Measurements from ENCODE around the gene TRIAP1. TPM values are rescaled to one million over a fixed set of nuclear protein-coding genes. Genes with fewer than 3 reads are reported as not detected.
A peak's percentile ranks its signal among the peaks of the same experiment; 100 is the strongest.

TRIAP1 gene
- total RNA-seq, 1 donor from 2014 or later: 38.1 TPM

DNA sequence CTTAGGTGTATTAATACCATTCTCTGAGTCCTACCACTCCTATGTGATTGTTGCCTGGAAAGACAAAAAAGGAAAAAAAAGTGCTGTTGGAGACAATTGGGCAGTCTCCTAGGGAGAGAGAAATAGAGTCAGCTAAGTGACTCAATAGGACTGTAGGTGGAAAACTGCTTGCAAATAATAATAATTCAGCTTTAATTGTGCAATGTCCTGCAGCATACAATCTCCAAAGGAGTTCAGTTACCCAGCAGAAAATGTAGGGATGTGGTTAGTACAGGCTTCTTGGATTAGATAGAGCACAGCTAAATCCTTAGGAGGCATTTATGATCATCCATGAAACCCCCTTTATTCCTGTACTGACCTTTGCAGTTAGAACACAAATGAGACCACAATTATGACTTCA lies 26.3 kb upstream of the TRIAP1 start:
- H3K27me3 Mint-ChIP-seq (ENCODE audit: low read depth): peaks cover 4% of the 10 kb centered on the region
- H3K27ac Mint-ChIP-seq (ENCODE audit: unreplicated experiment): no peak overlapping the region
- peaks cover under 1% of the 10 kb centered on the region for H3K36me3 Mint-ChIP-seq (ENCODE audit: low read depth)
- peak overlapping the region; percentile 4 for H3K4me3 Mint-ChIP-seq
- H3K4me1 Mint-ChIP-seq: peaks cover 43% of the 10 kb centered on the region
- no peaks in the 10 kb centered on the region for H3K9me3 Mint-ChIP-seq
- TF ChIP-seq, protein P1, sequence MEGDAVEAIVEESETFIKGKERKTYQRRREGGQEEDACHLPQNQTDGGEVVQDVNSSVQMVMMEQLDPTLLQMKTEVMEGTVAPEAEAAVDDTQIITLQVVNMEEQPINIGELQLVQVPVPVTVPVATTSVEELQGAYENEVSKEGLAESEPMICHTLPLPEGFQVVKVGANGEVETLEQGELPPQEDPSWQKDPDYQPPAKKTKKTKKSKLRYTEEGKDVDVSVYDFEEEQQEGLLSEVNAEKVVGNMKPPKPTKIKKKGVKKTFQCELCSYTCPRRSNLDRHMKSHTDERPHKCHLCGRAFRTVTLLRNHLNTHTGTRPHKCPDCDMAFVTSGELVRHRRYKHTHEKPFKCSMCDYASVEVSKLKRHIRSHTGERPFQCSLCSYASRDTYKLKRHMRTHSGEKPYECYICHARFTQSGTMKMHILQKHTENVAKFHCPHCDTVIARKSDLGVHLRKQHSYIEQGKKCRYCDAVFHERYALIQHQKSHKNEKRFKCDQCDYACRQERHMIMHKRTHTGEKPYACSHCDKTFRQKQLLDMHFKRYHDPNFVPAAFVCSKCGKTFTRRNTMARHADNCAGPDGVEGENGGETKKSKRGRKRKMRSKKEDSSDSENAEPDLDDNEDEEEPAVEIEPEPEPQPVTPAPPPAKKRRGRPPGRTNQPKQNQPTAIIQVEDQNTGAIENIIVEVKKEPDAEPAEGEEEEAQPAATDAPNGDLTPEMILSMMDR (conservative IDR thresholded peaks at IDR 0.05): no peak
- DNase-seq (ENCODE audit: low read depth, low spot score): no peak

DNA sequence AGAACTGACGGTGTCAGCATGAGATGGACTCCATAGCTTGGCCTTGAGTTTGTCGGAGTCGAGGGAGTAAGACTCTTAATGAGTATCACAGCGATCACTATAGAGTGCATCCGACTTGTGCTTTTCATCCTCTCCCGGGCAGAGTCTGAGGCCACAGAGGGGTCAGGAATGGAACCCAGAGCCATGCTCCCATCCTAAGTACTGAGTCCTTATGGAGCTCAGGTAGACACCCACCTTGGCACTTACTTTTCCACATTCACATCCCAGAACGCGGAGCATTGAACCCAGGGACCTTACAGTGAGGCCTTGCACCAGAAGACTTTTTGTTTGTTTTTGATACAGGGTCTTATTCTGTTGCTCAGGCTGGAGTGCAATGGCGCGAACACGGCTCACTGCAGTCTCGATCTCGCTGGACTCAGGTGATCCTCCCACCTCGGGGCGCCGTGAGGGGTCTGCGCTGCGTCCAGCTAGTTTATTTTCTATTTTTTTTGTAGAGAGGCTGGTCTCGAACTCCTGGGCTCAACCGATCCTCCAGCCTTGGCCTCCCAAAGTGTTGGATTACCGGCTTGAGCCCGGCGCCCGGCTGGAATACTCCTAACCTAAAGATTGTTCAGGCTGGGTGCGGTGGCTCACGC lies 24.1 kb upstream of the TRIAP1 start:
- Mint-ChIP-seq H3K36me3 (ENCODE audit: low read depth) (peaks cover 7% of the 10 kb centered on the region), H3K27me3 (ENCODE audit: low read depth) (peaks cover 4% of the 10 kb centered on the region), H3K9me3 (no peaks in the 10 kb centered on the region), H3K27ac (ENCODE audit: unreplicated experiment) (peak overlapping the region; percentile 99), H3K4me1 (peaks cover 50% of the 10 kb centered on the region), H3K4me3 (peak overlapping the region; percentile 99)
- DNase-seq (ENCODE audit: low read depth, low spot score): no peak
- TF ChIP-seq, protein P1 (conservative IDR thresholded peaks at IDR 0.05): no peak

DNA sequence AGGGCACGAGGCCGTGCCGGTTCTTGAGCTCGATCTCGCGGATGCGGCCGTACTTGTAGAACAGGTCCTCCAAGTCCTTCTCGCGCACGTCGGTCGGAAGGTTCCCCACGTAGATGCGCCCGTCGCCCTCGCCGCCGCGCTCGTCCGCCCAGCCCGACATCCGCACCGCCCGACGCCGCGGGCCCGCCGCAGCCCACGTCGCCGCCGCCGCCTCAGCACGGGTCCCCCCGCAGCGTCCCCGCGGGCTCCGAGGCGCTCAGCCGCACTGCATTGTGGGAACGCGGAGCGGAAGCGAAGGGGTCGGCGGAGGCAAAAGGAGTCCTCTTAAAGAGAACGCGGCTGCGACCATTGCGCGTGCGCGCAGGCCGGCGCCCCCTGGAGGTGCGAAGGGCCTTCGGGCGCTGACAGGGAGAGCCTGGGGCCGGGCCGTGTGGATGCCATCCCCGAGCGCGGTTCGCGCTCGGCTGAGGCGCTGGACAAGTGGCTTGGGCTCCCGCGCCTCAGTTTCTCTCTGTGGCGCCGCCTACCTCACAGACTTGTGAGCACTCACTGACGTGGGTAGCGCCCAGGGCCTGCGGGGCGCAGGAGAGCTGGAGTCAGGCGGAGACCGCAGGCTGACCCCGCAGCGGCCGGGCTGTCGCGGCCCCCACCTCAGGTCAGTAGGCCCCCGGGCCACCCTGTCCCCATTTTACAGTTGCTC lies 23.4 kb upstream of the TRIAP1 start, which contains the start of gene SRSF9:
TSS of gene SRSF9 (minus strand) at position 299 of the 700 bp plus-strand sequence. CDS start at position 160, 139 bp downstream.
- Mint-ChIP-seq H3K4me1 (peaks cover 46% of the 10 kb centered on the region), H3K27me3 (ENCODE audit: low read depth) (peaks cover 4% of the 10 kb centered on the region), H3K4me3 (peak within 1 kb of the TSS; percentile 99), H3K9me3 (no peaks in the 10 kb centered on the region), H3K36me3 (ENCODE audit: low read depth) (peaks cover 10% of the 10 kb centered on the region), H3K27ac (ENCODE audit: unreplicated experiment) (peak within 1 kb of the TSS; percentile 99)
- peak; percentile 95 for DNase-seq (ENCODE audit: low read depth, low spot score)
- TF ChIP-seq, protein P1 (conservative IDR thresholded peaks at IDR 0.05): peak; percentile 86

DNA sequence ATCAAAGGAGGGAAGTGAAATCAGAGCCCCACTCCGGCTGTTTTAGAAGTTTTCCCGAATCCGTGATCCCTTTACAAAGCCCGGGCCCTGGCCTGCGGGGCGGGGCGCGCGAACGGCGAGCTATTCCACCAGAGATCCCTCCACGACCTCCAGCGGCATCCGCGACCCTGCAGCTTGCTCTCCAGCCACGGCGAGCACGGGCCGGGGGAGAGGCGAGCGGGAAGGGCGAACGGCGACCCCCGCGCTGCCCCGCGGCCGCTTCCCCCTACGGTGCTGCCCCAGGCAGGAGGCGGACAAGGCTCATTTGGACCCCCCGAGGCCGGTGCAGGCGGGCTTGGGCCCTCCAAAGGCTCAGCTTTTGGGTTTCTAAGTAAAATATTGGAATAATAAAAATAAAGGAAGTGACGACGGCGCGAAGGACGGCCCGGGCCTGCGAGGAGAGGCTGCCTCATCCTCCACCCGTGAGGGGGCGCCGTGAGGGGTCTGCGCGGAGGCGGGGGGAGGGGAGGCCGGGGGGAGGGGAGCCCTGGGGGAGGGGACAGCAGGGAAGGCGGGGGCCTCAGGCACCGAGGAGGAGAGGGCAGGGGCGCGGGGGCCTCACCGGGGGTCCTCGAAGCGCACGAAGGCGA lies 22.8 kb upstream of the TRIAP1 start:
- H3K27ac Mint-ChIP-seq (ENCODE audit: unreplicated experiment): peak overlapping the region; percentile 81
- peaks cover 14% of the 10 kb centered on the region for H3K36me3 Mint-ChIP-seq (ENCODE audit: low read depth)
- peaks cover 4% of the 10 kb centered on the region for H3K27me3 Mint-ChIP-seq (ENCODE audit: low read depth)
- no peaks in the 10 kb centered on the region for H3K9me3 Mint-ChIP-seq
- DNase-seq (ENCODE audit: low read depth, low spot score): peak; percentile 13
- TF ChIP-seq, protein P1 (conservative IDR thresholded peaks at IDR 0.05): no peak
- H3K4me1 Mint-ChIP-seq: peaks cover 43% of the 10 kb centered on the region
- peak overlapping the region; percentile 99 for H3K4me3 Mint-ChIP-seq

DNA sequence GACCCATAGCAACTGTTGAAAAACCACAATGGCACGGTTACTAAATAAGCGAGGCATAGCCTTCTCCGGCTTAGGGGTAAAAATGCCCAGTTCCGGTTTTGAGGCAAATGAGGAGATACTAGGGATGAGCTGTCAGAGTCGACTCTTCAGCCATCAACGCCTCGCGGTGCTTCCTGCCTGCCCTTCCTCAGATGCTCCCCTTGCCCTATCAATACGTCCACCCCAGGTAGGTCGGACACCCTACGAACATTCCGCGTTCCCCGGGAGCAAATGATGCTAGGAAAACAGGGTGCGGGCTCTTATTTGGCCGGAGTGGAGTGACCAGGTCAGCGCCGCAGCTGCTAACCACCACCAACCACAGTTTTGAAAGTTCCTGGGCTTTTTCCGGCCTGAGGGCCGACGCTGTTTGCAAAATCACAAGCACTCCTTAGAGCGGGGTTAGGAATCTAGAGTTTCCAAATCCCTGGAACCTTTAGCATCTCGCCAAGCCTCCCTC lies 22.2 kb upstream of the TRIAP1 start:
- Mint-ChIP-seq H3K27ac (ENCODE audit: unreplicated experiment) (peak overlapping the region; percentile 81), H3K4me1 (peaks cover 39% of the 10 kb centered on the region), H3K4me3 (peak overlapping the region; percentile 99), H3K36me3 (ENCODE audit: low read depth) (peaks cover 14% of the 10 kb centered on the region), H3K27me3 (ENCODE audit: low read depth) (peaks cover 4% of the 10 kb centered on the region), H3K9me3 (no peaks in the 10 kb centered on the region)
- DNase-seq (ENCODE audit: low read depth, low spot score): peak; percentile 25
- TF ChIP-seq, protein P1 (conservative IDR thresholded peaks at IDR 0.05): no peak
